Ishikawa (cell line): ENCODE results near the gene GRIP2.

Experiments used
- EGR1 ChIP-seq: IDR thresholded peaks from 2 replicates; pipeline ENCODE4 v1.6.1; 2012
- EP300 ChIP-seq: IDR thresholded peaks from 2 replicates; pipeline ENCODE4 v1.6.1; 2012; ENCODE audit warnings: borderline replicate concordance
- RAD21 ChIP-seq: IDR thresholded peaks from 2 replicates; pipeline ENCODE4 v1.6.1; 2012; ENCODE audit warnings: low read depth
- REST ChIP-seq: IDR thresholded peaks from 2 replicates; pipeline ENCODE4 v1.6.1; 2012; ENCODE audit warnings: low read depth, mild to moderate bottlenecking
- TCF12 ChIP-seq: IDR thresholded peaks from 2 replicates; pipeline ENCODE4 v1.6.1; 2012; ENCODE audit warnings: low read depth
- TEAD4 ChIP-seq: IDR thresholded peaks from 2 replicates; pipeline ENCODE4 v1.6.1; 2012
- USF1 ChIP-seq: IDR thresholded peaks from 2 replicates; pipeline ENCODE4 v1.6.1; 2012
- TF ChIP-seq, protein P1 (sequence below): IDR thresholded peaks from 2 replicates; pipeline ENCODE4 v1.6.1; 2012

DNA sequence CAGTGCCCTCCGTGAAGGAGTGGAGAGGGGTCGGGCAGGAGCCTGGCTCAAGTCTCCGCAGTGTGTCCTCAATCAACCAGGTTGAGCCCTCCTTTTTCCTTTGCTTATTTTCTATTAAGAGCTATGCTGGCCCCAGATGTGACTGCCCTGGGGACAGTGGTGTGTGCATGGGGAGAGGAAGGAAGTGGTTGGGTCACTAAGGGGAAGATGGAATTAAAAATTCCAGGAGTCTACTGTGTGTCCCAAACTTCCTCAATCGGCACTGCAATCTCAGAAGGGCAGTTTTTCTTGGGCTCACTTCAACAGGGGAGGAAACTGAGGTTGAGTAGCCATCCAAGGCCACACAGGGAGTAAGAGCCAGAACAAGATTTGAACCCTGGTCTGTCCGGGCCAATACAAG is 13.7 kb upstream of the GRIP2 start:
- TF ChIP-seq REST (no peak), EP300 (no peak), EGR1 (no peak), USF1 (no peak), TCF12 (no peak), TEAD4 (no peak), RAD21 (no peak)
- TF ChIP-seq, protein P1, sequence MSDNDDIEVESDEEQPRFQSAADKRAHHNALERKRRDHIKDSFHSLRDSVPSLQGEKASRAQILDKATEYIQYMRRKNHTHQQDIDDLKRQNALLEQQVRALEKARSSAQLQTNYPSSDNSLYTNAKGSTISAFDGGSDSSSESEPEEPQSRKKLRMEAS: no peak
